H9 (cell line): ENCODE results near the gene HAO1. TPM values are rescaled to one million over a fixed set of nuclear protein-coding genes. Genes with fewer than 3 reads are reported as not detected.

Experiments
- DNase-seq: peaks from one replicate; pipeline ENCODE4 v3.0.0-alpha.2; 2017
- H2AFZ ChIP-seq: one replicate; pipeline ENCODE4 v1.6.1; 2013; ENCODE audit warnings: mild to moderate bottlenecking, low read length, control low read depth, moderate library complexity
- H2AK5ac ChIP-seq: 2 replicates; pipeline ENCODE4 v1.6.1; 2013; ENCODE audit warnings: low read length, control low read depth, mixed read lengths; ENCODE audit not compliant: insufficient read length
- H2BK120ac ChIP-seq: one replicate; pipeline ENCODE4 v1.6.1; 2013; ENCODE audit warnings: low read depth, mild to moderate bottlenecking, low read length, control low read depth, inconsistent platforms; ENCODE audit not compliant: poor library complexity, severe bottlenecking
- H2BK12ac ChIP-seq: 2 replicates; pipeline ENCODE4 v1.6.1; 2013; ENCODE audit warnings: low read length, control low read depth, mixed read lengths, low read depth; ENCODE audit not compliant: insufficient read length
- H2BK15ac ChIP-seq: 2 replicates; pipeline ENCODE4 v1.6.1; 2013; ENCODE audit warnings: low read depth, low read length, control low read depth
- H2BK20ac ChIP-seq: one replicate; pipeline ENCODE4 v1.6.1; 2013; ENCODE audit warnings: low read depth, mild to moderate bottlenecking, low read length, control low read depth, inconsistent platforms; ENCODE audit not compliant: poor library complexity, severe bottlenecking
- H2BK5ac ChIP-seq: 2 replicates; pipeline ENCODE4 v1.6.1; 2013; ENCODE audit warnings: low read length, control low read depth, mixed read lengths; ENCODE audit not compliant: insufficient read length
- H3K14ac ChIP-seq: 2 replicates; pipeline ENCODE4 v1.6.1; 2013; ENCODE audit warnings: low read length, control low read depth; ENCODE audit not compliant: insufficient read depth
- H3K18ac ChIP-seq: 2 replicates; pipeline ENCODE4 v1.6.1; 2013; ENCODE audit warnings: low read depth, mild to moderate bottlenecking, mixed read lengths, low read length, control low read depth; ENCODE audit not compliant: insufficient read length
- H3K23ac ChIP-seq: 2 replicates; pipeline ENCODE4 v1.6.1; 2013; ENCODE audit warnings: low read length, control low read depth, mixed read lengths, low read depth; ENCODE audit not compliant: insufficient read length
- H3K23me2 ChIP-seq: 2 replicates; pipeline ENCODE4 v1.6.1; 2013; ENCODE audit warnings: low read depth, mild to moderate bottlenecking, mixed read lengths, low read length, control low read depth; ENCODE audit not compliant: insufficient read length, poor library complexity, severe bottlenecking
- H3K27ac ChIP-seq: 2 replicates; pipeline ENCODE4 v1.5.1; 2013; ENCODE audit warnings: low read length, control low read depth, mixed read lengths, low read depth; ENCODE audit not compliant: insufficient read length
- H3K27me3 ChIP-seq: 2 replicates; pipeline ENCODE4 v1.6.1; 2013; ENCODE audit warnings: low read length, control low read depth, inconsistent platforms; ENCODE audit not compliant: insufficient read depth
- H3K4ac ChIP-seq: 2 replicates; pipeline ENCODE4 v1.6.1; 2013; ENCODE audit warnings: low read depth, mild to moderate bottlenecking, control low read depth, inconsistent platforms, low read length, moderate library complexity
- H3K4me1 ChIP-seq: 2 replicates; pipeline ENCODE4 v1.6.1; 2013; ENCODE audit warnings: low read length, control low read depth, inconsistent platforms; ENCODE audit not compliant: insufficient read depth
- H3K4me2 ChIP-seq: 2 replicates; pipeline ENCODE4 v1.6.1; 2013; ENCODE audit warnings: low read length, control low read depth, mixed read lengths; ENCODE audit not compliant: insufficient read length, insufficient read depth
- H3K56ac ChIP-seq: 2 replicates; pipeline ENCODE4 v1.6.1; 2013; ENCODE audit warnings: low read depth, mild to moderate bottlenecking, mixed read lengths, low read length, control low read depth; ENCODE audit not compliant: insufficient read length
- H3K79me1 ChIP-seq: 2 replicates; pipeline ENCODE4 v1.6.1; 2013; ENCODE audit warnings: low read depth, mild to moderate bottlenecking, moderate library complexity, low read length, control low read depth, inconsistent platforms; ENCODE audit not compliant: insufficient read depth, poor library complexity, severe bottlenecking
- H3K79me2 ChIP-seq: 2 replicates; pipeline ENCODE4 v1.6.1; 2013; ENCODE audit warnings: low read length, control low read depth, inconsistent platforms; ENCODE audit not compliant: insufficient read depth
- H3K9ac ChIP-seq: 2 replicates; pipeline ENCODE4 v1.6.1; 2013; ENCODE audit warnings: low read length, control low read depth, mixed read lengths; ENCODE audit not compliant: insufficient read length; ENCODE audit errors: extremely low read depth
- H3K9me3 ChIP-seq: one replicate; pipeline ENCODE4 v1.6.1; 2013; ENCODE audit warnings: low read depth, low read length, inconsistent platforms; ENCODE audit not compliant: control insufficient read depth
- H3T11ph ChIP-seq: one replicate; pipeline ENCODE4 v1.6.1; 2013; ENCODE audit warnings: mild to moderate bottlenecking, low read length, control low read depth, inconsistent platforms
- H4K20me1 ChIP-seq: one replicate; pipeline ENCODE4 v1.6.1; 2013; ENCODE audit not compliant: control insufficient read depth, insufficient read length, insufficient read depth
- H4K5ac ChIP-seq: 2 replicates; pipeline ENCODE4 v1.6.1; 2013; ENCODE audit warnings: low read depth, mild to moderate bottlenecking, mixed read lengths, low read length, control low read depth; ENCODE audit not compliant: insufficient read length
- H4K8ac ChIP-seq: replicated peaks from 2 replicates; pipeline ENCODE4 v1.6.1; 2013; ENCODE audit warnings: low read length, control low read depth, mixed read lengths, low read depth; ENCODE audit not compliant: insufficient read length
- H4K91ac ChIP-seq: 2 replicates; pipeline ENCODE4 v1.6.1; 2013; ENCODE audit warnings: low read depth, mild to moderate bottlenecking, moderate library complexity, mixed read lengths, low read length, control low read depth; ENCODE audit not compliant: insufficient read length
- H3K27ac Mint-ChIP-seq, 3 experiments: 2 replicates in 2 of 3; 3 replicates in 1 of 3; pipeline ENCODE4 v1.8.0; 2020 to 2021; ENCODE audit warnings: mixed read lengths in 3 of 3, mild to moderate bottlenecking in 1 of 3, moderate library complexity in 1 of 3
- H3K27me3 Mint-ChIP-seq: 2 replicates; pipeline ENCODE4 v1.8.0; 2021; ENCODE audit warnings: low read depth, mild to moderate bottlenecking, moderate library complexity, mixed read lengths
- H3K36me3 Mint-ChIP-seq, 3 experiments: 2 replicates in 2 of 3; 3 replicates in 1 of 3; pipeline ENCODE4 v1.8.0; 2020 to 2021; ENCODE audit warnings: low read depth in 3 of 3, mixed read lengths in 3 of 3; ENCODE audit not compliant: insufficient read depth in 1 of 3
- H3K4me1 Mint-ChIP-seq, 2 experiments: 2 replicates each; pipeline ENCODE4 v1.8.0; 2020; ENCODE audit warnings: mixed read lengths in 2 of 2
- H3K4me3 Mint-ChIP-seq, 2 experiments: 2 replicates in 1 of 2; 3 replicates in 1 of 2; pipeline ENCODE4 v1.8.0; 2020 to 2021; ENCODE audit warnings: mild to moderate bottlenecking in 2 of 2, mixed read lengths in 2 of 2, moderate library complexity in 1 of 2
- H3K9me3 Mint-ChIP-seq, 2 experiments: 2 replicates in 1 of 2; 3 replicates in 1 of 2; pipeline ENCODE4 v1.8.0; 2020; ENCODE audit warnings: mild to moderate bottlenecking in 2 of 2, mixed read lengths in 2 of 2, moderate library complexity in 1 of 2
- total RNA-seq: library from RNA; stranded (reverse); gene quantifications from 2 replicates; pipeline ENCODE4 v1.2.1, GENCODE V29; 2021
- TF ChIP-seq, protein P1 (sequence below): fragments of 200-600 bp; sonication (generic); conservative IDR thresholded peaks from 3 replicates; pipeline ENCODE4 v1.8.0; 2021; ENCODE audit warnings: antibody characterized with exemption, mild to moderate bottlenecking

Gene HAO1
- total RNA-seq, 1 experiment from 2014 or later = not detected

DNA sequence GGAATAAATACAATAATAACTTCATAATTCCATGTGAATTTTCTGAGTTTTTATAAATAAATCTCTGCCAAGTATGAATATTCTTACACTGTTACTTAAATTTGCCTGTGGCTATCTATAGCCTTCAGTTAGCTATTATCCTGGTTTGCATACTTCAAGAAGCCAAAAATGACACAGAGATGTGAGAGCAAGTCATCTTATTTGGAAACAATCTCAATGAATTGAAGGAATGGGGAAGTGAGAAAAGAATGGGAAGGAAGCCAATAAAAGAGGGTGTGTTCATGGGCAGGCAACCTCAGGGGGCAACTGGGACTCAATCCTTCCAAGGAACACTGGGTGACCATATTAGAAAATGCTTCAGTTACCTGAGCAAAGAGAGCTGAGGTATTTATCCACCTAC is 9.9 kb downstream of the HAO1 start:
- H3K36me3 Mint-ChIP-seq = no peaks in the 10 kb centered on the region
- H3K4me2 ChIP-seq = no peak overlapping the region
- no peak overlapping the region for H3K27ac Mint-ChIP-seq
- no peak overlapping the region for H3T11ph ChIP-seq
- no peak overlapping the region for H2AK5ac ChIP-seq
- H3K4me1 ChIP-seq = no peaks in the 10 kb centered on the region
- H2BK5ac ChIP-seq = no peak overlapping the region
- H2BK120ac ChIP-seq = no peak overlapping the region
- H3K27me3 Mint-ChIP-seq = no peaks in the 10 kb centered on the region
- DNase-seq = no peak
- H3K9ac ChIP-seq = no peak overlapping the region
- no peaks in the 10 kb centered on the region for H3K4me1 Mint-ChIP-seq
- no peaks in the 10 kb centered on the region for H3K9me3 Mint-ChIP-seq
- no peaks in the 10 kb centered on the region for H3K79me1 ChIP-seq
- H3K23ac ChIP-seq = no peak overlapping the region
- no peak overlapping the region for H3K56ac ChIP-seq
- H2BK20ac ChIP-seq = no peak overlapping the region
- H3K14ac ChIP-seq = no peak overlapping the region
- TF ChIP-seq, protein P1, sequence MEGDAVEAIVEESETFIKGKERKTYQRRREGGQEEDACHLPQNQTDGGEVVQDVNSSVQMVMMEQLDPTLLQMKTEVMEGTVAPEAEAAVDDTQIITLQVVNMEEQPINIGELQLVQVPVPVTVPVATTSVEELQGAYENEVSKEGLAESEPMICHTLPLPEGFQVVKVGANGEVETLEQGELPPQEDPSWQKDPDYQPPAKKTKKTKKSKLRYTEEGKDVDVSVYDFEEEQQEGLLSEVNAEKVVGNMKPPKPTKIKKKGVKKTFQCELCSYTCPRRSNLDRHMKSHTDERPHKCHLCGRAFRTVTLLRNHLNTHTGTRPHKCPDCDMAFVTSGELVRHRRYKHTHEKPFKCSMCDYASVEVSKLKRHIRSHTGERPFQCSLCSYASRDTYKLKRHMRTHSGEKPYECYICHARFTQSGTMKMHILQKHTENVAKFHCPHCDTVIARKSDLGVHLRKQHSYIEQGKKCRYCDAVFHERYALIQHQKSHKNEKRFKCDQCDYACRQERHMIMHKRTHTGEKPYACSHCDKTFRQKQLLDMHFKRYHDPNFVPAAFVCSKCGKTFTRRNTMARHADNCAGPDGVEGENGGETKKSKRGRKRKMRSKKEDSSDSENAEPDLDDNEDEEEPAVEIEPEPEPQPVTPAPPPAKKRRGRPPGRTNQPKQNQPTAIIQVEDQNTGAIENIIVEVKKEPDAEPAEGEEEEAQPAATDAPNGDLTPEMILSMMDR = no peak
- H3K9me3 ChIP-seq = no peaks in the 10 kb centered on the region
- no peaks in the 10 kb centered on the region for H3K23me2 ChIP-seq
- no peaks in the 10 kb centered on the region for H3K79me2 ChIP-seq
- no peak overlapping the region for H3K4me3 Mint-ChIP-seq
- no peaks in the 10 kb centered on the region for H3K27me3 ChIP-seq
- no peak overlapping the region for H2BK12ac ChIP-seq
- no peak overlapping the region for H3K27ac ChIP-seq
- no peak overlapping the region for H4K91ac ChIP-seq
- no peak overlapping the region for H3K18ac ChIP-seq
- no peak overlapping the region for H2BK15ac ChIP-seq
- no peak overlapping the region for H4K8ac ChIP-seq
- no peak overlapping the region for H2AFZ ChIP-seq
- no peak overlapping the region for H4K5ac ChIP-seq
- no peaks in the 10 kb centered on the region for H4K20me1 ChIP-seq
- no peak overlapping the region for H3K4ac ChIP-seq
